CD4-positive, alpha-beta T cell (primary cell): ENCODE measurements around the gene PIK3R2. TPM values are rescaled to one million over a fixed set of nuclear protein-coding genes. Genes with fewer than 3 reads are reported as not detected.

ENCODE experiments used
- ATAC-seq: fragments of 200-7000 bp; cut with Tn5 transposase; one replicate; pipeline ENCODE4 v1.10.0; 2022; ENCODE audit warnings: mild to moderate bottlenecking; ENCODE audit not compliant: poor library complexity
- CTCF ChIA-PET: fragments of 350-600 bp; sonication (Branson Sonifier 250); formaldehyde crosslinking; loops from one replicate; lab custom pipeline; 2021; ENCODE audit warnings: antibody characterized with exemption, inconsistent platforms; lab: Charles Lee
- POLR2A ChIA-PET: fragments of 350-600 bp; sonication (Branson Sonifier 250); formaldehyde crosslinking; loops from one replicate; lab custom pipeline; 2021; ENCODE audit warnings: antibody characterized with exemption, inconsistent platforms; lab: Charles Lee
- DNase-seq, 14 experiments: peaks; one replicate each; pipeline ENCODE4 v3.0.0-alpha.2; 2013 to 2020; ENCODE audit warnings: mixed read lengths in 2 of 14
- H3K27ac ChIP-seq, 2 donors: one replicate each; pipeline versions ENCODE4 v1.5.1 to v1.7.0; 2013; ENCODE audit warnings: low read length in 2 of 2, low read depth in 1 of 2, mild to moderate bottlenecking in 1 of 2
- H3K27me3 ChIP-seq, 2 experiments: 1 replicate in 1 of 2; 2 replicates in 1 of 2; pipeline versions ENCODE4 v1.6.1 to v1.7.0; 2013; ENCODE audit warnings: low read length in 2 of 2, control low read depth in 1 of 2, mild to moderate bottlenecking in 1 of 2, moderate library complexity in 1 of 2; ENCODE audit not compliant: insufficient read depth in 2 of 2, control insufficient read depth in 1 of 2
- H3K36me3 ChIP-seq: one replicate; pipeline ENCODE4 v1.6.1; 2013; ENCODE audit warnings: low read length, control low read depth; ENCODE audit not compliant: insufficient read depth
- H3K4me1 ChIP-seq: one replicate; pipeline ENCODE4 v1.6.1; 2013; ENCODE audit warnings: low read length, control low read depth; ENCODE audit not compliant: insufficient read depth
- H3K4me3 ChIP-seq: one replicate; pipeline ENCODE4 v1.5.1; 2013; ENCODE audit warnings: mild to moderate bottlenecking, low read length, moderate library complexity
- H3K9me3 ChIP-seq, 2 experiments: 1 replicate in 1 of 2; 2 replicates in 1 of 2; pipeline versions ENCODE4 v1.6.1 to v1.7.0; 2013; ENCODE audit warnings: low read length in 2 of 2, mild to moderate bottlenecking in 2 of 2, control low read depth in 1 of 2, moderate library complexity in 1 of 2; ENCODE audit not compliant: control insufficient read depth in 1 of 2, insufficient read depth in 1 of 2
- H3K27ac Mint-ChIP-seq: one replicate; pipeline ENCODE4 v1.8.0; 2020; ENCODE audit warnings: mixed read lengths
- H3K27me3 Mint-ChIP-seq: one replicate; pipeline ENCODE4 v1.8.0; 2021; ENCODE audit warnings: mixed read lengths
- H3K36me3 Mint-ChIP-seq: one replicate; pipeline ENCODE4 v1.8.0; 2021; ENCODE audit warnings: low read depth, mixed read lengths
- H3K4me1 Mint-ChIP-seq: one replicate; pipeline ENCODE4 v1.8.0; 2021; ENCODE audit warnings: low read depth, mixed read lengths
- H3K4me3 Mint-ChIP-seq: one replicate; pipeline ENCODE4 v1.8.0; 2020; ENCODE audit warnings: mild to moderate bottlenecking, mixed read lengths
- H3K9me3 Mint-ChIP-seq: one replicate; pipeline ENCODE4 v1.8.0; 2020; ENCODE audit warnings: mixed read lengths
- CTCF ChIP-seq: fragments of 200-600 bp; IDR thresholded peaks from one replicate; pipeline ENCODE4 v1.8.0; 2022; ENCODE audit warnings: antibody characterized with exemption, mild to moderate bottlenecking
- intact Hi-C, 2 experiments: fragments of 100-400 bp; cut with DNase I in 1 of 2; cut with micrococcal nuclease in 1 of 2; formaldehyde crosslinking; loops; one replicate each; pipeline versions ENCODE4 v1.15.1 to v1.9.0; 2023 to 2025; cut with DNase I, micrococcal nuclease
- total RNA-seq, 174 experiments: library from RNA in 2 of 174; stranded (reverse) in 2 of 174; gene quantifications; one replicate each; pipeline ENCODE4 v1.2.3 and lab custom pipeline; 2021 to 2026

PIK3R2 gene
- total RNA-seq, 2 experiments from 2014 or later = 4.6 to 5.6 TPM

- no peak overlapping the region for H3K4me3 ChIP-seq
- no peaks in the 10 kb centered on the region for H3K4me1 Mint-ChIP-seq
- H3K36me3 ChIP-seq = no peaks in the 10 kb centered on the region
- no peak for TF ChIP-seq CTCF
- H3K36me3 Mint-ChIP-seq = no peaks in the 10 kb centered on the region
- intact Hi-C loops = no loop called here
- H3K27ac ChIP-seq = no peak overlapping the region
- no peak for DNase-seq
- peaks cover 7 to 10% of the 10 kb centered on the region in 2 experiments for H3K27me3 ChIP-seq
- peaks cover 4% of the 10 kb centered on the region for H3K4me1 ChIP-seq
- ChIA-PET CTCF (no interaction called here), POLR2A (no interaction called here)
- H3K9me3 ChIP-seq = peaks cover 0 to 8% of the 10 kb centered on the region in 2 experiments
- peaks cover 28% of the 10 kb centered on the region for H3K27me3 Mint-ChIP-seq
- no peak overlapping the region for H3K27ac Mint-ChIP-seq
- H3K9me3 Mint-ChIP-seq = no peaks in the 10 kb centered on the region
- no peak for ATAC-seq
- H3K4me3 Mint-ChIP-seq = no peak overlapping the region
Observed at GRCh38 chr19:18218600-18218999, 65.6 kb downstream of the PIK3R2 start.

Other genes with a start within 250 kb of the PIK3R2 start
- gene CCDC124, start 220.1 kb upstream of the PIK3R2 start, total RNA-seq = 10 to 100 TPM; 26.9 to 28.1 TPM
- gene KCNN1, start 186.1 kb upstream of the PIK3R2 start, total RNA-seq = not detected
- 100 to 1,000 TPM; 325 to 341 TPM for gene ARRDC2, start 145.0 kb upstream of the PIK3R2 start, total RNA-seq
- 10 to 100 TPM; 20.5 to 22.5 TPM for gene IL12RB1, start 66.2 kb upstream of the PIK3R2 start, total RNA-seq
- gene MAST3, start 55.4 kb upstream of the PIK3R2 start, total RNA-seq = 10 to 100 TPM; 16.1 to 16.4 TPM
- gene IFI30, start 20.6 kb downstream of the PIK3R2 start, total RNA-seq = 10 to 100 TPM; 10.6 to 10.7 TPM
- 1 to 10 TPM; 2.8 to 3.9 TPM for gene MPV17L2, start 40.1 kb downstream of the PIK3R2 start, total RNA-seq
- gene RAB3A, start 50.9 kb downstream of the PIK3R2 start, total RNA-seq = 10 to 100 TPM; 28.9 to 31.2 TPM
- gene PDE4C, start 73.3 kb downstream of the PIK3R2 start, total RNA-seq = not detected
- gene IQCN, start 121.3 kb downstream of the PIK3R2 start, total RNA-seq = 10 to 100 TPM; 18.1 to 18.7 TPM
- 1,000 to 10,000 TPM; 1,827 to 1,976 TPM for gene JUND, start 128.5 kb downstream of the PIK3R2 start, total RNA-seq
- 10 to 100 TPM; 40.2 to 47.4 TPM for gene LSM4, start 169.9 kb downstream of the PIK3R2 start, total RNA-seq
- gene PGPEP1, start 187.4 kb downstream of the PIK3R2 start, total RNA-seq = 10 to 100 TPM; 24.4 to 25.9 TPM
- not detected for gene GDF15, start 233.0 kb downstream of the PIK3R2 start, total RNA-seq
- gene LRRC25, start 244.5 kb downstream of the PIK3R2 start, total RNA-seq = under 1 TPM; 0.82 to 0.92 TPM